Mammary epithelial cell (primary cell): ENCODE data around the gene NRBF2.

Experiments
- EZH2 ChIP-seq: IDR thresholded peaks from 2 replicates; pipeline ENCODE4 v1.6.1; 2012; ENCODE audit warnings: low read length, inconsistent platforms, borderline replicate concordance
- TF ChIP-seq, protein P1 (sequence below), 2 donors: IDR thresholded peaks in 1 of 2; conservative IDR thresholded peaks in 1 of 2; 2 replicates each; pipeline ENCODE4 v1.5.1; 2011 to 2012; ENCODE audit warnings: inconsistent platforms in 2 of 2, low read length in 2 of 2, mild to moderate bottlenecking in 2 of 2, control low read depth in 1 of 2, low read depth in 1 of 2; ENCODE audit not compliant: insufficient read depth in 1 of 2; ENCODE audit errors: extremely low read depth in 1 of 2

DNA sequence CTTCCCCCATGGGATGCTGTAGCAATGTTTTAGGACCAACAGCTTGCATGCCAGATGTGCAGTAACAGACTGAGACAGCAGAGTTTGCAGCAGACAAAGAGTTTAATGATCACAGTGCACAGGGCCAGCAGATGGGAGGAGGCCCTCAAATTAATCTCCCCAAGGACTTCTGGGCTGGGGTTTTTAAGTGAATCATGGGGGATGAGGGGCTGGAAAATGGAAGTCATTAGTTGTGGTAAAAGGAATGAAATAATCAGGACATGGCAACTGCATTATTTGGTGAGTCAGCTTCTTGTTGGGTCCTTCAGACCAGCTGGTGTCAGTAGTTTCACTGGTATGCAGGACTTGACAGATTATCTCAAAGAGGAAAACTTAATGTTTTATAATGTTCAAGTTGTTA, 12.6 kb upstream of the NRBF2 start:
- TF ChIP-seq, protein P1, sequence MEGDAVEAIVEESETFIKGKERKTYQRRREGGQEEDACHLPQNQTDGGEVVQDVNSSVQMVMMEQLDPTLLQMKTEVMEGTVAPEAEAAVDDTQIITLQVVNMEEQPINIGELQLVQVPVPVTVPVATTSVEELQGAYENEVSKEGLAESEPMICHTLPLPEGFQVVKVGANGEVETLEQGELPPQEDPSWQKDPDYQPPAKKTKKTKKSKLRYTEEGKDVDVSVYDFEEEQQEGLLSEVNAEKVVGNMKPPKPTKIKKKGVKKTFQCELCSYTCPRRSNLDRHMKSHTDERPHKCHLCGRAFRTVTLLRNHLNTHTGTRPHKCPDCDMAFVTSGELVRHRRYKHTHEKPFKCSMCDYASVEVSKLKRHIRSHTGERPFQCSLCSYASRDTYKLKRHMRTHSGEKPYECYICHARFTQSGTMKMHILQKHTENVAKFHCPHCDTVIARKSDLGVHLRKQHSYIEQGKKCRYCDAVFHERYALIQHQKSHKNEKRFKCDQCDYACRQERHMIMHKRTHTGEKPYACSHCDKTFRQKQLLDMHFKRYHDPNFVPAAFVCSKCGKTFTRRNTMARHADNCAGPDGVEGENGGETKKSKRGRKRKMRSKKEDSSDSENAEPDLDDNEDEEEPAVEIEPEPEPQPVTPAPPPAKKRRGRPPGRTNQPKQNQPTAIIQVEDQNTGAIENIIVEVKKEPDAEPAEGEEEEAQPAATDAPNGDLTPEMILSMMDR (conservative IDR thresholded peaks at IDR 0.05 in 1 of 2, IDR thresholded peaks at IDR 0.05 in 1 of 2; ENCODE audit: extremely low read depth in 1 of 2, insufficient read depth in 1 of 2, low read depth in 1 of 2, low read length in 2 of 2) = no peak
- no peak for TF ChIP-seq EZH2
